ENCODE results near the gene ACAD9.
"Not testable (repeated sequence)": the region's sequence is repeated elsewhere in the genome, so short reads cannot be mapped to it uniquely, and the experiment has no call there.

Gene ACAD9

GRCh38 chr3:128895843-128896697 is 16.6 kb downstream of the ACAD9 start:
- DNase-seq (ENCODE audit: low spot score) = no peak

DNA sequence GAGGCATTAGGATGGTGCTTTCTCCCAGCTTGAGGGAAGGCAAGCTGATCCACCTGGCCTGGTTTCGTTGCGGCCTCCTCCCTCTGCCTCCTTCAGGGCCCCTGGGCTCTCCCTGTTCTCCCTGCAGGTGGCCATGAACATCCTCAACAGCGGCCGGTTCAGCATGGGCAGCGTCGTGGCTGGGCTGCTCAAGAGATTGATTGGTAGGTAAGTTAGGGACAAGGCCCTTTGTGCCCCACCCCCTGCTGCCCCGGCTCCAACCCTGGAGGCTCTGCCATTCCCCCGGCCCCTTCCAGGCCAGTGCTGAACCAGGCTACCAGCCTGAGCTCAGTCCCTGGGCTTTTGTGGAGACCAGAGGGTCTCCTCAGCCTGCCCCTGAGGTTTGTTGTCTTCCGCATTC is 23.0 kb downstream of the ACAD9 start:
- DNase-seq (ENCODE audit: low spot score) = no peak

GRCh38 chr3:128903501-128903900 is 24.1 kb downstream of the ACAD9 start:
- DNase-seq (ENCODE audit: low spot score) = no peak

DNA sequence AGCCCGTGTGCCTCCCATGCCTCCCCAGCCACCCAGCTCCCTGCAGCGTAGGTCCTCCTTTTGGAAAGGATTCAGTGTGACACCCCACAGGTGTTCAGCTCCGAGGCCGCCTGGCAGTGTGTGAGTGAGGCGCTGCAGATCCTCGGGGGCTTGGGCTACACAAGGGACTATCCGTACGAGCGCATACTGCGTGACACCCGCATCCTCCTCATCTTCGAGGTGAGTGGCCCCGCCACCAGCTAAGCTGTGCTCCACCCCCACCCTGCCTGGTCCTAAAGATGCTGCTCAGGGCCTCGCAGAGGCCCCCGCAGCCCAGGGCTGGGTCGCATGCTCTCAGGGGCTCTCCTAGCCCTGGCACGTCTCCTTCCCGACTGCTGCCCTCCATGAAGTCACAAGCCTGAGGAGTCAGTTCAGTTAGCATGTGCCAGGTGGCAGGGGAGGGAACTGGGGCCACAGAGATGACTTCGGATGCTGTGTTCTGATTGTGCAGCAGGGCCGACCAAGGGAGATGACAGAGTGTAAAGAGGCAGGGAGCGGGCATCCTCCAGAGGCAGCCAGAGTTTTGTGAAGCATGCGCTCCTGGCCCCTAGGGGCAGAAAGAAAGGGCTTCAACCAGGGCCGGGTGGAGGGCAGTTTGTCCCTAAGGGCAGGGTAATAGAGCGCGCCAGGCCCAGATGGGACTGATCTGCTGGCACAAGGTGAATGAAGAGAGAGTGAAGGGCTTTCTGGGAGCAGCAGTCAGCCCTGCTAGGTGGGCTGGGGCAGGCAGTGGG is 26.8 kb downstream of the ACAD9 start:
- no peak for DNase-seq (ENCODE audit: low spot score)

DNA sequence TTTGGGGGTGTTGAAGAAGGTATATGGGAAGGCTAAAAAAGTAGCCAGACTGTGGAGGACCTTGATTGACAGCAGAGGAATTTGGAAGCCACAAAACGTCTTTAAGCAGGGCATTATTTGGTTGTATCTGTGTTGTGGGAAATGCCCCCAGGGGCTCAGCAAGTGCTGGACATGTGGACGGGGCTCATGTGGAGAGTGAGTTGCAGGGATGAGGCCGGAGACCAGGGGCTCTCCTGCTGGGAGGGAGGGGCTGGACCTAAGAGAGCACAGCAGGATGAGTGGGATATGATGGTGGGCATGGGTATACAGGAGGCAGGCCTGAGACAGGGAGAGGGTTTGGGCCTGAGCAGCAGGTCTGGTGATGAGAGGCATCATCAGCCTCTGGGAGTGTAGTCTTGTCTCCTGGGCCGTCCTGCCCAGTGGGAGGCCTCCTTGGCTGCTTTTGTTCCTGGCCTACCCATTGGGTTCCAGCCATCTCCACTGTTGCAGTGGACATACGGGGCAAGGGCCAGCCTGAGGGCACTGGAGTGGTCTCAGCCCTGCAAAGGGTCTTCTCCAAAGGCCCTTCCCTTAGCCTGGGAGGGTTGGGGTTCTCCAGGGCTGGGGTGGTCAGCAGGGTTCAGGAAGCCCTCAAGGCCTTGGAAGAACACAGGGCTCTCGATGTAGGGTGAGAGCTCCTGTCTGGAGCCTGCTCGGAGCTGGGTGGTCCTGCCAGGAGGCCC is 27.5 kb downstream of the ACAD9 start:
- no peak for DNase-seq (ENCODE audit: low spot score)

DNA sequence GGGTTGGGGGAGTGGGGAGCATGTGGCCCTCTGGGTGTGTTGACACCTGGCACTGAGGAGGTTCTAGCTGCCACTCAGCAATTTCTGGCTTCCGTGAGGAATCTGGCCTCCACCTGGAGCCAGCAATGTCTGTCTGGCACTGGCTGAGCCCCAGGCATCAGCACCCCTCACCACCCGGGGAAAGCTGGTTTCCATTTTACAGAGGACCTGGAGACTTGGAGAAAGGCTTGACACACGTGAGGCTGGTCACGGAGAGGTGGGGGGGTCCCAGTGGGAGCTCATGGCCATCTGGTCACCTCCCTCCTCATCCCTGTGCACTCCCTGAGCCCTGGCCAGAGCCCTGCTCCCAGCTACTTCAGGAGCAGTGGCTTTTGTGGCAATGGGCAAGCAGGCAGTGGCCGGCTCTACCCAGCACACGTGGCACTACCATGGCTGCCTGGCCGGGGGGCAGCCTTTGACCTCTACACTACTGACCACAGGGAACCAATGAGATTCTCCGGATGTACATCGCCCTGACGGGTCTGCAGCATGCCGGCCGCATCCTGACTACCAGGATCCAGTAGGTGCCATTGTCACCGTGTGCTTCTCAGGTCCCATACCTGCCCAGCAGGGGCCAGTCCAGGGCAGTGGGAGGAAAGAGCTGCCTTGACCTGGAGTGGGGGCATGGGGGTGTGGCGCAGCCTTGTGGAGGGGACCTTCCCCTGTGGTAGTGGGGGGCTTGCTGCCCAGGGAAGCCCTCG is 28.5 kb downstream of the ACAD9 start:
- no peak for DNase-seq (ENCODE audit: low spot score)

DNA sequence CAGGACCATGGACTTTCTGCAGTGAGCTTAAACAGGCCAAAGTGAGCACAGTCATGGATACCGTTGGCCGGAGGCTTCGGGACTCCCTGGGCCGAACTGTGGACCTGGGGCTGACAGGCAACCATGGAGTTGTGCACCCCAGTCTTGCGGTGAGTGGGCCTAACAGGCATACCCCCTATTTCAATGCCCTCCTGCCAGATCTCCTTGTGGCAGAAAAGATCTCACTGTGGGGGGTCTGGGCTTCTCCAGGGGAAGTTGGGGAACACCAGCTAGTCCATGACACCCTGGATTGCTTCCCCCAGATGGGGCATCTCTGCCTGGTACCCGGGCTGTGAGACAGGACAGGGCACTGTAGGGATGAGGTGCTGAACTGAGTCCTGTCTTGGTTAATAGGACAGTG is 29.5 kb downstream of the ACAD9 start:
- no peak for DNase-seq (ENCODE audit: low spot score)

DNA sequence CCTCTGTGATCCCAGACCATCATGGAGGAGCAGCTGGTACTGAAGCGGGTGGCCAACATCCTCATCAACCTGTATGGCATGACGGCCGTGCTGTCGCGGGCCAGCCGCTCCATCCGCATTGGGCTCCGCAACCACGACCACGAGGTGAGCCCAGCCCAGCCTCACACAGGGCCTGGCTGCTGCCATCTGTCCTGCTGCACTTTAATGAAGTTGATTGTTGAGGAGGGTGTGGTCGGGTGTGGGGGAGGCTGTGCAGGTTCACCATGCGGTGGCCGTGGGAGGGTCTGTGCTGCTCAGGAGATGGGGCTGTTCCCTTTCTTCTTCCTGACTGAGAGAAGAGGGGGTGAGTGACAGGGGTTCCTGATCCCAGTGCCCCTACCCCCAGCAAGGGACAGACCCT is 30.6 kb downstream of the ACAD9 start:
- no peak for DNase-seq (ENCODE audit: low spot score)

DNA sequence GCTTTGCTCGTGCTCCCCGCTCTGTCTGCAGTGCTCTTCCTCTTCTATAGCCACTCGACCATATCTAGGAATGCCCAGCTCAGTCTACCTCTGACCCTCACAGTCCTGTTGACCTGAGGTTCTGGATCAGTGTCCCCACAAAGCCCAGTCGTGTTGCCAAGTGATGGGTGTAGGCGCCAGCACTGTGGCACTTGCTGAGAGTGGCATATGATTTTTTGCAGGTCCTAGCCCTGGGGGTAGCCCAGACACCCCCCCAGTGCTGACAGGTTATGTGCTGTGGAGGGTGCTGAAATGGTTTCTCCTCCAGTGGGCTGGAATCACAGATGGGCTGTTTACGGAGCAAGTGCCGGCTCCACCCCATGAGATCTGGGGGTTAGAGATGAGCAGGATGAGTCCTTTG is 32.5 kb downstream of the ACAD9 start:
- DNase-seq (ENCODE audit: low spot score) = no peak

GRCh38 chr3:128914966-128915645 is 35.7 kb downstream of the ACAD9 start:
- DNase-seq (ENCODE audit: low spot score) = no peak

- no peak for DNase-seq (ENCODE audit: low spot score)
Measured at GRCh38 chr3:128917291-128917690, 37.9 kb downstream of the ACAD9 start.

GRCh38 chr3:128919988-128920387 is 40.6 kb downstream of the ACAD9 start:
- no peak for DNase-seq (ENCODE audit: low spot score)

DNA sequence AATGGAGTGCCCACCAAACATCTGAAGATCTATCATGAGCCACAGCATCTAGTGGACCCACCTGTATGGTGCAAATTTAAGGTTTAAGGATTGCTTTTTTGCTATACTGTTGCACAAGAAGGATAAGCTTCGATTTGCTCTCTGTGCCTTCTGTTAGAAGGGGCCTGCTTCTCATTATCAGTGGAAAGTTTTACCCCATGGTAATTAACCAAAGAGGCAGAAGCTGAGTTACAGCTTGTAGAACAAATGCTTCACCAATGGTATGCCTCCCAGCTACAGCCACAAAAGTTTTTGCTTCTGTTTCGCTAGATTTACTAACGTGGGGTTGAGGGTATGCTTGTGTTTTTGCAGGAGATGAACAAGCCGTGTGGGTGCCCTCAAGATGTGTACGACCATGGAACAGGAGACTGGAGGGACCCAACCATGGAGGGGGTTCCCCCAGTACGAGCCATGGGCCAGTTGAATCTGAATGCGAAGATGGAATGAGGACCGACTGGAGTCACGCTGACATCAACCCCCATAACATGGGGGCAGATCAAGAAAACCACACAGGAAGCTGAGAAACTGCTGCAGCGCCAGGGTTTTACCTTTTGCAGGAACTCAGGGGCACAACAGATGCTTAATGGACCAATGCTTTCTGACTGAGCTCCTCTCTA is 43.5 kb downstream of the ACAD9 start:
- no peak for DNase-seq (ENCODE audit: low spot score)

- DNase-seq (ENCODE audit: low spot score) = peak; percentile 22
Measured at GRCh38 chr3:128923576-128923975, 44.2 kb downstream of the ACAD9 start.

- not testable (repeated sequence) for DNase-seq (ENCODE audit: low spot score)
Measured at GRCh38 chr3:128923986-128924385, 44.6 kb downstream of the ACAD9 start.

- DNase-seq (ENCODE audit: low spot score) = no peak
Measured at GRCh38 chr3:128929364-128929763, 49.9 kb downstream of the ACAD9 start.

DNA sequence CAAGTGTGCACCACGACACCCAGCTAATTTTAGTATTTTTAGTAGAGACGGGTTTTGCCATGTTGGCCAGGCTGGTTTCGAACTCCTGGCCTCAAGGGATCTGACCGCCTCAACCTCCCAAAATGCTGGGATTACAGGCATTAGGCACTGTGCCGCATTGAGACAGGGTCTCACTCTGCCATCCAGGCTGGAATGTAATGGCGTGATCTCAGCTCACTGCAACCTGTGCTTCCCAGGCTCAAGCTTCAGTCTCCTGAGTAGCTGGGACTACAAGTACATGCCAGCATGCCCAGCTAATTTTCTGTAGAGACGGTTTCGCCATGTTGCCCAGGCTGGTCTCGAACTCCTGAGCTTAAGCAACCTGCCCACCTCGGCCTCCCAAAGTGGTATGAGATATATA is 51.6 kb downstream of the ACAD9 start:
- DNase-seq (ENCODE audit: low spot score) = no peak

DNA sequence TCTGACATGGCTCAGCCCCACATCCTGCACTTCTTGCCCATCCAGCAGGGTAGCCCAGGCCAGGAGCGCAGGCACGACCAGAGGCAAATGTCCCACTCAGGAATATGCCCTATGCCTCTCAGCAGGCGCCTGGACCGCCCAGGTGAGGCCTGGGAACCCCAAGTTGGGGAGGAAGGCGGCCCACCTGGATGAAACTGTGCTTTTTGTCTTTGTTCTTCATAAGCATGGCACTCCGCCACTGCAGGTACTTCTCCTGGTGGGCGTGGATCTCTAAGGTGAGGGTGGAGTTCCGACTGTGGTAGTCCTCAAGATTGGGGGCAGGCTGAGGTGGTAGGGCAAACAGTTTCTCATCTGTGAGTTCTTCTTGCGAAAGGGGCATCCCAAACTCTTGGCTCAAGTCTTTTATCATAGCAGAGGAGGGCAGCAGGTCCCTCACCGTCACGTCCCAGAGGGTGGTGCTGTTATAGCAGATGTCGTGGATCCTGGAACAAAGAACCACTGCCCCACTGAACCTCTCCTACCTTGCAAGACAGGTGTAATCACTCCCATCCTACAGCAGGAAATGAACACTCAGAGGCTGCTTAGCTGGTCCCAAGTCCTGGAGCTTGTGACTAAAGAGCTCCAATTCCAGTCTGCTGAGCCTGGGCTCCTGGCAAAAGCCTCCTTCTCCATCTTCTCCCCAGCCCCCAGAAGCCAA is 53.2 kb downstream of the ACAD9 start:
- DNase-seq (ENCODE audit: low spot score) = no peak

- DNase-seq (ENCODE audit: low spot score) = no peak
Measured at GRCh38 chr3:128933213-128933921, 53.9 kb downstream of the ACAD9 start.

- DNase-seq (ENCODE audit: low spot score) = no peak
Measured at GRCh38 chr3:128933922-128934253, 54.5 kb downstream of the ACAD9 start.
